GM12872 (cell line): ENCODE data around the gene TOM1L1.

Source experiments
- CTCF ChIP-seq: IDR thresholded peaks from 3 replicates; pipeline ENCODE4 v1.5.1; 2011; ENCODE audit warnings: low read depth, mild to moderate bottlenecking, low read length, moderate library complexity; ENCODE audit not compliant: insufficient read depth

TOM1L1 gene

GRCh38 chr17:54883939-54884338, 16.7 kb upstream of the TOM1L1 start:
- TF ChIP-seq CTCF: no peak

GRCh38 chr17:54887787-54888186, 12.9 kb upstream of the TOM1L1 start:
- TF ChIP-seq CTCF: no peak

- no peak for TF ChIP-seq CTCF
Measured at GRCh38 chr17:54888254-54888653, 12.4 kb upstream of the TOM1L1 start.

- no peak for TF ChIP-seq CTCF
Measured at GRCh38 chr17:54888981-54889380, 11.7 kb upstream of the TOM1L1 start.

- peak; percentile 28; the same call in 1 of the 3 replicates for TF ChIP-seq CTCF
Measured at GRCh38 chr17:54891176-54891821, 9.4 kb upstream of the TOM1L1 start.

GRCh38 chr17:54892360-54892759, 8.3 kb upstream of the TOM1L1 start:
- no peak for TF ChIP-seq CTCF

- TF ChIP-seq CTCF: no peak
Measured at GRCh38 chr17:54898576-54898975, 2.1 kb upstream of the TOM1L1 start.
